Hematopoietic multipotent progenitor cell treated with erythropoietin and hydrocortisone succinate and interleukin-3 and kit ligand, for 4 days (in vitro differentiated cells): ENCODE measurements around the gene ATP13A4.
A peak's percentile ranks its signal among the peaks of the same experiment; 100 is the strongest.

Experiments used
- DNase-seq: peaks from one replicate; pipeline ENCODE4 v3.0.0-alpha.2; 2015

ATP13A4 gene

GRCh38 chr3:193490580-193490979, 64.1 kb downstream of the ATP13A4 start:
- DNase-seq: no peak

- DNase-seq: no peak
These were observed 64.7 kb downstream of the ATP13A4 start for GRCh38 chr3:193489949-193490348.

- no peak for DNase-seq
These were observed 66.0 kb downstream of the ATP13A4 start for GRCh38 chr3:193488741-193489140.

GRCh38 chr3:193483988-193484539, 70.6 kb downstream of the ATP13A4 start:
- DNase-seq: no peak

- DNase-seq: no peak
These were observed 73.3 kb downstream of the ATP13A4 start for GRCh38 chr3:193481436-193481835.

GRCh38 chr3:193474446-193474845, 80.2 kb downstream of the ATP13A4 start:
- DNase-seq: no peak

- DNase-seq: no peak
These were observed 84.0 kb downstream of the ATP13A4 start for GRCh38 chr3:193470710-193471109.

- peak; percentile 45 for DNase-seq
These were observed 88.6 kb downstream of the ATP13A4 start for GRCh38 chr3:193465992-193466608.

GRCh38 chr3:193464889-193465288, 89.8 kb downstream of the ATP13A4 start:
- DNase-seq: no peak

- no peak for DNase-seq
These were observed 97.2 kb downstream of the ATP13A4 start for GRCh38 chr3:193457526-193457925.

GRCh38 chr3:193452338-193452737, 102.4 kb downstream of the ATP13A4 start:
- peak; percentile 44 for DNase-seq

GRCh38 chr3:193451902-193452301, 102.8 kb downstream of the ATP13A4 start:
- no peak for DNase-seq

GRCh38 chr3:193446965-193447602, 107.6 kb downstream of the ATP13A4 start:
- peak; percentile 39 for DNase-seq

- DNase-seq: no peak
These were observed 115.3 kb downstream of the ATP13A4 start for GRCh38 chr3:193439423-193439822.

GRCh38 chr3:193418576-193419373, 135.9 kb downstream of the ATP13A4 start:
- no peak for DNase-seq

GRCh38 chr3:193416629-193417028, 138.1 kb downstream of the ATP13A4 start:
- no peak for DNase-seq

- DNase-seq: no peak
These were observed 147.0 kb downstream of the ATP13A4 start for GRCh38 chr3:193407688-193408087.

- no peak for DNase-seq
These were observed 147.6 kb downstream of the ATP13A4 start for GRCh38 chr3:193407112-193407511.

GRCh38 chr3:193403307-193403706, 151.4 kb downstream of the ATP13A4 start:
- no peak for DNase-seq

GRCh38 chr3:193400304-193400703, 154.4 kb downstream of the ATP13A4 start:
- DNase-seq: no peak

- DNase-seq: peak; percentile 5
These were observed 158.0 kb downstream of the ATP13A4 start for GRCh38 chr3:193396451-193397244.

GRCh38 chr3:193391902-193392301, 162.8 kb downstream of the ATP13A4 start:
- DNase-seq: no peak

- DNase-seq: no peak
These were observed 165.4 kb downstream of the ATP13A4 start for GRCh38 chr3:193389335-193389734.
